Activated CD8-positive, alpha-beta T cell treated with anti-CD3 and anti-CD28 coated beads, Interleukin-2, amount 10 ng/mL, durations not matched to agents 7 days and 5 days (primary cell): ENCODE measurements around the gene STK26. TPM values are rescaled to one million over a fixed set of nuclear protein-coding genes. Genes with fewer than 3 reads are reported as not detected.
"Not testable (repeated sequence)": the region's sequence is repeated elsewhere in the genome, so short reads cannot be mapped to it uniquely, and the experiment has no call there.

ENCODE experiments used
- ATAC-seq: fragments of 150-1000 bp; cut with Tn5 transposase; one replicate; pipeline ENCODE4 v1.10.0; 2021; ENCODE audit warnings: moderate library complexity
- CTCF ChIA-PET: fragments of 350-600 bp; sonication (Branson Sonifier 250); formaldehyde crosslinking; loops from one replicate; lab custom pipeline; 2021; ENCODE audit warnings: antibody characterized with exemption; lab: Charles Lee
- POLR2A ChIA-PET: fragments of 350-600 bp; sonication (Branson Sonifier 250); formaldehyde crosslinking; loops from one replicate; lab custom pipeline; 2021; ENCODE audit warnings: antibody characterized with exemption; lab: Charles Lee
- DNase-seq: peaks from one replicate; pipeline ENCODE4 v3.0.0-alpha.2; 2020
- H3K27ac Mint-ChIP-seq: one replicate; pipeline ENCODE4 v1.8.0; 2021; ENCODE audit warnings: mild to moderate bottlenecking, mixed read lengths
- H3K27me3 Mint-ChIP-seq: one replicate; pipeline ENCODE4 v1.8.0; 2021; ENCODE audit warnings: low read depth, mixed read lengths
- H3K36me3 Mint-ChIP-seq: one replicate; pipeline ENCODE4 v1.8.0; 2021; ENCODE audit warnings: low read depth, mixed read lengths
- H3K4me1 Mint-ChIP-seq: one replicate; pipeline ENCODE4 v1.8.0; 2021; ENCODE audit warnings: low read depth, mixed read lengths
- H3K4me3 Mint-ChIP-seq: one replicate; pipeline ENCODE4 v1.8.0; 2021; ENCODE audit warnings: mild to moderate bottlenecking, mixed read lengths
- H3K9me3 Mint-ChIP-seq: one replicate; pipeline ENCODE4 v1.8.0; 2022; ENCODE audit warnings: mixed read lengths; ENCODE audit not compliant: insufficient read depth
- total RNA-seq, 2 experiments: library from RNA; stranded (reverse); gene quantifications; one replicate each; pipeline ENCODE4 v1.2.3, GENCODE V29; 2021

The STK26 gene
- total RNA-seq, 2 experiments from 2014 or later: 56.0 to 60.2 TPM

GRCh38 chrX:132098704-132099103 lies 75.6 kb downstream of the STK26 start:
- POLR2A ChIA-PET, H3K36me3 Mint-ChIP-seq, H3K9me3 Mint-ChIP-seq, H3K4me3 Mint-ChIP-seq, CTCF ChIA-PET, ATAC-seq, H3K27me3 Mint-ChIP-seq, H3K4me1 Mint-ChIP-seq, H3K27ac Mint-ChIP-seq, DNase-seq: not testable (repeated sequence)

DNA sequence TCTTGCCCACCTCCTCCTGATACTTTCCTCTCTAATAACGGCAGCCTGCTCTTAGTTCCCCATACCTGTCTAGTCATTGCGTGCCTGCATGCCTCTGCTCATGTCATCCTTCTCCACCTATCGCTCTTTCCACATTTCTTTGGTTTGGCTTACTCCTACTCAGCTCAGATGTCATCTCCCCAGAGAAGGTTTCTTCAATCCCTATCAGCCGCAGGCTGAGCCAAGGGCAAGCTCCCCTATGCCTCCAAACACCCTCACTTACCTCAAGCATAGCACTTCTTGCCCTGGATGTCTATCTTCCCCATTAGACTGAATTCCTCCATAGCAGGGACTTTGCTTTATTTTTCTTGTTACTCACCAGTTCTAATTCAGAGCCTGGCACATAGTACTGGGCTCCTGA lies 78.1 kb downstream of the STK26 start:
- ChIA-PET POLR2A (no interaction called here), CTCF (no interaction called here)
- Mint-ChIP-seq H3K4me3 (no peak overlapping the region), H3K27ac (no peak overlapping the region), H3K36me3 (no peaks in the 10 kb centered on the region), H3K9me3 (no peaks in the 10 kb centered on the region), H3K4me1 (no peaks in the 10 kb centered on the region), H3K27me3 (peaks cover 2% of the 10 kb centered on the region)
- ATAC-seq: no peak
- DNase-seq: no peak

- DNase-seq: no peak
- Mint-ChIP-seq H3K27ac (no peak overlapping the region), H3K4me3 (no peak overlapping the region), H3K9me3 (no peaks in the 10 kb centered on the region), H3K4me1 (no peaks in the 10 kb centered on the region), H3K36me3 (no peaks in the 10 kb centered on the region), H3K27me3 (peaks cover 2% of the 10 kb centered on the region)
- ChIA-PET CTCF (no interaction called here), POLR2A (no interaction called here)
- no peak for ATAC-seq
These were observed 78.7 kb downstream of the STK26 start for GRCh38 chrX:132101799-132102198.

GRCh38 chrX:132107291-132107690 lies 84.2 kb downstream of the STK26 start:
- ChIA-PET POLR2A (no interaction called here), CTCF (no interaction called here)
- no peaks in the 10 kb centered on the region for H3K9me3 Mint-ChIP-seq
- H3K27me3 Mint-ChIP-seq: no peaks in the 10 kb centered on the region
- no peak overlapping the region for H3K27ac Mint-ChIP-seq
- no peak overlapping the region for H3K4me3 Mint-ChIP-seq
- ATAC-seq (no peak), DNase-seq (no peak)
- H3K4me1 Mint-ChIP-seq: no peaks in the 10 kb centered on the region
- H3K36me3 Mint-ChIP-seq: no peaks in the 10 kb centered on the region

DNA sequence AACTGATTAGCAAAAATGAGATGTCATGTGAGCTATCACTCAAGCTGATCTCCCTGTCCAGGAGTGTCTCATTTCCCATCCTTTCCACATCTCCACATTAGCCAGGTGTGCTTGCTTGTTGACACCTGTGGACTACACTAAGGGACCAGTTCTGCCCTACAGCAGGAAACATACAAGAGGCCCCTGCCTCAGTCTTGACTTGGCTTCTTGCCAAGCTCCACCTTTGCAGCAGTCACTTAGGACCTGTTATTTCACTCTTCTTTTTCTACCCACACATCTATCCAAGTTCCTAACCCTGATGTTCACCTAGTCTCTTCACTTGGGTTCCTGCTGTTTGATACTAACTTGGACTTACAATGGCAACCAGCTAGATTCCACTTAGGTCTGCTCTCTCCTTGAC lies 91.5 kb downstream of the STK26 start:
- ChIA-PET POLR2A (no interaction called here), CTCF (no interaction called here)
- no peak overlapping the region for H3K4me3 Mint-ChIP-seq
- no peaks in the 10 kb centered on the region for H3K36me3 Mint-ChIP-seq
- no peaks in the 10 kb centered on the region for H3K27me3 Mint-ChIP-seq
- H3K4me1 Mint-ChIP-seq: no peaks in the 10 kb centered on the region
- ATAC-seq: no peak
- no peaks in the 10 kb centered on the region for H3K9me3 Mint-ChIP-seq
- DNase-seq: no peak
- H3K27ac Mint-ChIP-seq: no peak overlapping the region

GRCh38 chrX:132115792-132116191 lies 92.7 kb downstream of the STK26 start:
- H3K9me3 Mint-ChIP-seq: no peaks in the 10 kb centered on the region
- H3K27ac Mint-ChIP-seq: no peak overlapping the region
- H3K36me3 Mint-ChIP-seq: no peaks in the 10 kb centered on the region
- ATAC-seq (no peak), DNase-seq (no peak)
- ChIA-PET POLR2A (no interaction called here), CTCF (no interaction called here)
- H3K27me3 Mint-ChIP-seq: no peaks in the 10 kb centered on the region
- H3K4me3 Mint-ChIP-seq: no peak overlapping the region
- H3K4me1 Mint-ChIP-seq: no peaks in the 10 kb centered on the region

DNA sequence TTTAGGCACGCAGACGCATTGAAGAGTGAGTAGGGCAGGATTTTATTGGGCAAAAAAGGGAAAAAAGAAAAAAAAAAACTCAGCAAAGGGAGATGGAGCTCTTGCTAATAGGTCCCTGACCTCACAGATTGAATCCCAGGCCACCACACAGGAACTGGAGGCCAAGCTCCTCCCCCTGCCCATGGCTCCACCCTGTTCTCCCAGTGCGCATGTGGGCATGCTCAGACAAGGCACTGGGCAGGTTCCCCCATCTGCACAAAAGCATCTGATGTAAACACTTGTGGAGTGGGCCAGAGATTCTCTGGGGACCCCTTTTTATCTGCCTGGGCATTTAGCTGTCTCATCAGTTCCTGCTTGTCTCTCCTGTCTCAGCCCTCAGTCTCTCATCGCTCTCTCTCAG lies 95.3 kb downstream of the STK26 start:
- CTCF ChIA-PET: no interaction called here
- no peak overlapping the region for H3K4me3 Mint-ChIP-seq
- no peak for ATAC-seq
- no peaks in the 10 kb centered on the region for H3K9me3 Mint-ChIP-seq
- no peaks in the 10 kb centered on the region for H3K4me1 Mint-ChIP-seq
- no peaks in the 10 kb centered on the region for H3K36me3 Mint-ChIP-seq
- no peak overlapping the region for H3K27ac Mint-ChIP-seq
- POLR2A ChIA-PET: no interaction called here
- no peaks in the 10 kb centered on the region for H3K27me3 Mint-ChIP-seq
- no peak for DNase-seq

DNA sequence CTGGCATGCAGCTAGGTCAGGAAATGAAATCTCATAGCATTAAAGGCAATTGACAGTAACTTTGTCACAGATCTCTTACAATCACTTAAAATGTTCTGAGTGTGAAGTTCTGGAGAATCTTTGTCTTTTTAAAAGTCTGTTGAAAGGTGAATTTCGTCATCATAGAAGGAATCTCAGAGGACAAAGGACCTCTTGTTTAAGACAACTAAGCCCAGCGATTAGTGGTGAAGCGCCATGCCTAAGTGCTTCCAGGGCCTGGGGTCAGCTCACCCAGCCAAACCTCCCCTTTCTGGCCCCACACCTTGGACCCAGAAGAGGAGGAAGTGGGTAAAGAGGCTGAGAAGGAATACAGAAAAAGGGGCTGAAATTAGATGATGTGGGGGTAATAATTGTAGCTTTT lies 96.2 kb downstream of the STK26 start:
- no peaks in the 10 kb centered on the region for H3K27me3 Mint-ChIP-seq
- CTCF ChIA-PET: no interaction called here
- POLR2A ChIA-PET: no interaction called here

GRCh38 chrX:132119821-132120515 lies 96.9 kb downstream of the STK26 start:
- H3K27me3 Mint-ChIP-seq: no peaks in the 10 kb centered on the region
- POLR2A ChIA-PET: no interaction called here

More for the DNA sequence above, 96.2 kb downstream of the STK26 start:
- Mint-ChIP-seq H3K4me3 (no peak overlapping the region), H3K4me1 (no peaks in the 10 kb centered on the region), H3K9me3 (no peaks in the 10 kb centered on the region), H3K27ac (no peak overlapping the region), H3K36me3 (no peaks in the 10 kb centered on the region)
- DNase-seq (no peak), ATAC-seq (no peak)

DNA sequence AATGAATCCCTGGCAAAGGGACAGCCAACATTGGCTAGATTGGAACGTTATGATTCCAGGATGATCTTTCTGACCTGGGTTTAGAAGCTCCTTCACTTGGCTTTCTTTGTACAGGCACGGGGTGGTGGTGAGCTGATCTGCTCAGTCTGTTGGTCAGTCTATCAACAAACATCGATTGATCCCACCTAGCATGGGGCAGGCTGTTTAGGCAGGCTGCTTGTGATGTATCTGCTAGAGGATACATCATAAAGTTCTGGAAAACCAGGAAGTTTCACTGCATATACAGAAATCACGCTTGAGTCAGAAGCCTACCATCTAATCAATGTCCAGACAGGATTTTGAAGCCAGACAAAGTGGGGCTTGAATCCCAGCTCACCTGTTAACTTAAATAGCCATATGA lies 97.8 kb downstream of the STK26 start:
- ChIA-PET CTCF (no interaction called here), POLR2A (no interaction called here)
- Mint-ChIP-seq H3K27ac (no peak overlapping the region), H3K4me3 (no peak overlapping the region), H3K9me3 (no peaks in the 10 kb centered on the region), H3K4me1 (no peaks in the 10 kb centered on the region), H3K27me3 (no peaks in the 10 kb centered on the region), H3K36me3 (no peaks in the 10 kb centered on the region)
- no peak for ATAC-seq
- DNase-seq: no peak

More at GRCh38 chrX:132119821-132120515, 96.9 kb downstream of the STK26 start:
- Mint-ChIP-seq H3K4me1 (no peaks in the 10 kb centered on the region), H3K9me3 (no peaks in the 10 kb centered on the region), H3K36me3 (no peaks in the 10 kb centered on the region), H3K4me3 (no peak overlapping the region), H3K27ac (no peak overlapping the region)
- ATAC-seq (no peak), DNase-seq (no peak)
- CTCF ChIA-PET: no interaction called here

Other genes starting within 250 kb of the STK26 start
- not detected for gene FRMD7, start 104.7 kb downstream of the STK26 start, total RNA-seq
- 10 to 100 TPM; 27.4 to 32.2 TPM for gene RAP2C, start 196.1 kb downstream of the STK26 start, total RNA-seq